Measurements from ENCODE around the gene CAPN7.

Gene CAPN7

DNA sequence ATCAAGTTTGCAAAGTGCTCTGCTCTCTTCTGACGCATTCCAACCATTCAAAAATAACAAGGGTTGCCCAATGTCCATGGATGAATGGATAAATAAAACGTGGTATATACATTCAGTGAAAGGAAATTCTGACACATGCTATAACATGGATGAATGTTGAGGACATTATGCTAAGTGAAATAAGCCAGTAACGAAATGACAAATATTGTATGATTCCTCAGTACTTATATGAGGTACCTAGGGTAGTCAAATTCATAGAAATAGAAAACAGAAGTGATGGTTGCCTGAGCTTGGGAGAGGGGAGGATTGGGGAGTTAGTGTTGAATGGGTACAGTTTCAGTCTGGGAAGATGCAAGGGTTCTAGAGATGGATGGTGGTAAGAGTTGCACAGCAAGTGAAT lies 92.5 kb downstream of the CAPN7 start:
- DNase-seq (ENCODE audit: low spot score) = no peak

- no peak for DNase-seq (ENCODE audit: low spot score)
These were observed 93.0 kb downstream of the CAPN7 start for GRCh38 chr3:15299036-15299435.

- DNase-seq (ENCODE audit: low spot score) = no peak
These were observed 94.5 kb downstream of the CAPN7 start for GRCh38 chr3:15300323-15301078.

DNA sequence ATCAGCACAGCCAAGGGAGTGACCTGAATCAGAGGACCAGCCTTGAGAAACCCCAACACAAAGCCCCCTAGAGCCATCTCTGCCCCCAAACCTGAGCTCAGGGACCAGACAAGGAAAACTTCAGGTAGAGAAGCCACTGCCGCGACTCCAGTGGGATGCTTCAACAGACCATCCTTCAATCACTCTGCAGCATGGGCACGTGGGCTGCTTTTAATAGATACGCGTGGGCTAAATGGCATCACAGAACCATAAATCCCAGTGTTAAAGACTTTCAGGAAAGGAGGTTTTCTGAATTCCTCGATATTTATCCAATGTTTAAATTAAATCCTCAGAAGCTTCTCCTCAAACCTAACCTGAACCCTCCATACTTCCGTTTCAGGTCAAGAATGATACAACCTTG lies 95.7 kb downstream of the CAPN7 start:
- no peak for DNase-seq (ENCODE audit: low spot score)

All from pons (tissue), 1 donor.